ENCODE measurements around the gene BNC2.

- TF ChIP-seq, protein P1, sequence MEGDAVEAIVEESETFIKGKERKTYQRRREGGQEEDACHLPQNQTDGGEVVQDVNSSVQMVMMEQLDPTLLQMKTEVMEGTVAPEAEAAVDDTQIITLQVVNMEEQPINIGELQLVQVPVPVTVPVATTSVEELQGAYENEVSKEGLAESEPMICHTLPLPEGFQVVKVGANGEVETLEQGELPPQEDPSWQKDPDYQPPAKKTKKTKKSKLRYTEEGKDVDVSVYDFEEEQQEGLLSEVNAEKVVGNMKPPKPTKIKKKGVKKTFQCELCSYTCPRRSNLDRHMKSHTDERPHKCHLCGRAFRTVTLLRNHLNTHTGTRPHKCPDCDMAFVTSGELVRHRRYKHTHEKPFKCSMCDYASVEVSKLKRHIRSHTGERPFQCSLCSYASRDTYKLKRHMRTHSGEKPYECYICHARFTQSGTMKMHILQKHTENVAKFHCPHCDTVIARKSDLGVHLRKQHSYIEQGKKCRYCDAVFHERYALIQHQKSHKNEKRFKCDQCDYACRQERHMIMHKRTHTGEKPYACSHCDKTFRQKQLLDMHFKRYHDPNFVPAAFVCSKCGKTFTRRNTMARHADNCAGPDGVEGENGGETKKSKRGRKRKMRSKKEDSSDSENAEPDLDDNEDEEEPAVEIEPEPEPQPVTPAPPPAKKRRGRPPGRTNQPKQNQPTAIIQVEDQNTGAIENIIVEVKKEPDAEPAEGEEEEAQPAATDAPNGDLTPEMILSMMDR (IDR thresholded peaks at IDR 0.05; ENCODE audit: insufficient read depth, low read depth, low read length) = no peak
- no peak for TF ChIP-seq EZH2 (IDR thresholded peaks at IDR 0.05; ENCODE audit: insufficient read depth, low read length)
Measured at GRCh38 chr9:16484180-16484579, 386.3 kb downstream of the BNC2 start.

All from astrocyte (in vitro differentiated cells and primary cell).